ENCODE data around the gene NECTIN2. TPM values are rescaled to one million over a fixed set of nuclear protein-coding genes. Genes with fewer than 3 reads are reported as not detected.

NECTIN2 gene
- total and polyA plus RNA-seq, 4 donors: 49.4 to 77.5 (median 55.5) TPM

DNA sequence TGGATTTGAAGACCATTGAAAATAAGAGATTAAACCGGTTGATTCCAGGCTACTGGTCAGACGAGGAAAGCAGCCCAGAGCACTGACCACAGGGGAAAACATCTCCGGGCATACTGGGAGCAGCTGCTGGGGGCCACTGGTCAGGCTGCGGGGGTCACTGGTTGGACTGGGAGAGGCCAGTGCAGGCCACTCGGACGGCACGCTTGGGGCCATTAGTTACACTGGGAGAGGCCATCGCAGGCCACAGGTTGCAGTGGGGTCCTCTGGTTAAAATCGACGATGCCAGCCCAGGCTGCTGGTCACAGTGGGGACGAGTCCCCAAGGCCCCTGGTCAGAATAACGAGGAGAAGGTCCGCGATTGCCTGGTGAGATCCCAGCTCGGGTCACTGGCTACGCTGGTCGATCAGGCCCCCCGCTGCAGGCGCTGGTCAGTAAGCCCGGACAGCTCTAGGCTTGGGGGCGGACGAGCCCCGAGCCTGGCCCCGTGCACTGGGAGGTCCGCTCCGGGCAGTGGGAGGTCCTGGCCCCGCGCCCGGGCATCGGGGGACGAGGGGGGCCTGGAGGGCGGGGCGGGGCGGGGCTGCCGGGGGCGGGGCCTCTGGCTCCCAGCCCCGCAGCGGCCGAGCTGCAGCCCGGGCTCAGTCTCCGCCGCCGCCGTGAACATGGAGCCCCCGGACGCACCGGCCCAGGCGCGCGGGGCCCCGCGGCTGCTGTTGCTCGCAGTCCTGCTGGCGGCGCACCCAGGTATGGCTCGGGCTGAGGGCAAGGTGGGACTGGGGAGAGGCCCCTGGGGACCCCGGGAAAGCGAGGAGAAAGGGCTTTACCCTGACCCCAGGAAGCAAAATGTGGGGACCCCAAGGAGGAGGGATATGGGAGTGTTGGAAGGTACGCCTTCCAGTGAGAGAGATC is 37.4 kb upstream of the NECTIN2 start, which contains the start of gene BCAM:
BCAM (plus strand) TSS at position 641 of the 909 bp plus-strand sequence; CDS start at position 663, 22 bp downstream.
- Histone ChIP-seq H3K9ac (ENCODE audit: low read depth in 1 of 2, low read length in 2 of 2) (peak within 1 kb of the TSS in 1 of 2 donors; percentile 76), H3K4me1 (ENCODE audit: control insufficient read depth in 4 of 4, insufficient read depth in 4 of 4, low read length in 3 of 4) (peaks cover 11 to 27% (median 21%) of the 10 kb centered on the region in 4 donors), H3K36me3 (ENCODE audit: control insufficient read depth in 4 of 4, insufficient read depth in 3 of 4, low read depth in 1 of 4, low read length in 3 of 4) (peaks cover 0 to 2% (median 0%) of the 10 kb centered on the region in 4 donors), H3K27ac (ENCODE audit: low read depth in 1 of 2, low read length in 2 of 2) (peak within 1 kb of the TSS; percentile 65 to 80), H3K4me3 (ENCODE audit: low read depth in 1 of 3, low read length in 3 of 3) (peak within 1 kb of the TSS; percentile 45 to 69 (median 59)), H3K27me3 (ENCODE audit: control insufficient read depth in 4 of 4, insufficient read depth in 4 of 4, low read length in 3 of 4) (no peaks in the 10 kb centered on the region), H3K9me3 (ENCODE audit: control insufficient read depth in 4 of 4, low read length in 3 of 4) (no peaks in the 10 kb centered on the region)
- no peak for TF ChIP-seq HNF4A (conservative IDR thresholded peaks at IDR 0.05)
- no peak for TF ChIP-seq NR2F2 (IDR thresholded peaks at IDR 0.05)
- no peak for TF ChIP-seq JUND (IDR thresholded peaks at IDR 0.05)
- no peak for TF ChIP-seq RAD21 (IDR thresholded peaks at IDR 0.05)
- no peak for TF ChIP-seq GABPA (IDR thresholded peaks at IDR 0.05 in 1 of 2, conservative IDR thresholded peaks at IDR 0.05 in 1 of 2)
- TF ChIP-seq, protein P1, sequence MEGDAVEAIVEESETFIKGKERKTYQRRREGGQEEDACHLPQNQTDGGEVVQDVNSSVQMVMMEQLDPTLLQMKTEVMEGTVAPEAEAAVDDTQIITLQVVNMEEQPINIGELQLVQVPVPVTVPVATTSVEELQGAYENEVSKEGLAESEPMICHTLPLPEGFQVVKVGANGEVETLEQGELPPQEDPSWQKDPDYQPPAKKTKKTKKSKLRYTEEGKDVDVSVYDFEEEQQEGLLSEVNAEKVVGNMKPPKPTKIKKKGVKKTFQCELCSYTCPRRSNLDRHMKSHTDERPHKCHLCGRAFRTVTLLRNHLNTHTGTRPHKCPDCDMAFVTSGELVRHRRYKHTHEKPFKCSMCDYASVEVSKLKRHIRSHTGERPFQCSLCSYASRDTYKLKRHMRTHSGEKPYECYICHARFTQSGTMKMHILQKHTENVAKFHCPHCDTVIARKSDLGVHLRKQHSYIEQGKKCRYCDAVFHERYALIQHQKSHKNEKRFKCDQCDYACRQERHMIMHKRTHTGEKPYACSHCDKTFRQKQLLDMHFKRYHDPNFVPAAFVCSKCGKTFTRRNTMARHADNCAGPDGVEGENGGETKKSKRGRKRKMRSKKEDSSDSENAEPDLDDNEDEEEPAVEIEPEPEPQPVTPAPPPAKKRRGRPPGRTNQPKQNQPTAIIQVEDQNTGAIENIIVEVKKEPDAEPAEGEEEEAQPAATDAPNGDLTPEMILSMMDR (IDR thresholded peaks at IDR 0.05; ENCODE audit: low read depth, low read length, missing input control): no peak
- WGBS: 4% methylated on average over 59 of the region's 59 CpGs
- DNase-seq (ENCODE audit: low spot score): peak; percentile 79

DNA sequence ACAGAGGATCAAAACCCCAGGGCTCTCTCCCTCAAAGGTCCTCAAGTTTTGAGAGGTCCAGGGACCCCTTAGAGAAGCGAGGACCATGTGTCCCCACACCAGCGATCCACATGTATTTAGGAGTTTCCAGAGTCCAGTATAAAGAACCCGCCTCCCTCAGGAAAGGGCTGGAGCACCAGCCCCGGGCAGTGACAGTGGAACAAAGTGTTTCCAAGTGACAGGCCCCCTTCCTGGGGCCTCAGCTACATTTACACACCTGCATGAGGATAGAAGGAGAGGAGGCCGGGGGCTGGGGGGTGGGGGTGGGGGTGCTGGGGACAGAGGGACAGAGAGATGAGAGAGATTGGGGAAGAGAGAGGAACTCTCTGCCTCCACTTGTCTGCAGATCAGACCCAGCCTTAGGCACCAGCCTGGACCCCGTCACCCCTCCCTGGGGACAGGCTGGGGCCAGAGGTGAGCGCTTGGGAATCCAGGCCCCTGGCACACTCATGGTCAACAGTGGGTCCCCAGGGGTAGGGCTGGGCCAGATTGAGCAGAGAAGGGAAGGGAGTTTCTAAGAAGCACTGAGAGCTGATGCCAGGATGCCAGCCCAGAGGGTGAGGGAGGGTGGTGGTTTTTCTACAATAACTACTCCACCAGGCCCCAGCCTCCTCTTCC is 36.4 kb upstream of the NECTIN2 start:
- H3K9me3 ChIP-seq (ENCODE audit: control insufficient read depth in 4 of 4, low read length in 3 of 4): no peaks in the 10 kb centered on the region
- WGBS: 56% methylated on average over 7 of the region's 7 CpGs
- H3K27me3 ChIP-seq (ENCODE audit: control insufficient read depth in 4 of 4, insufficient read depth in 4 of 4, low read length in 3 of 4): no peaks in the 10 kb centered on the region
- no peak overlapping the region for H3K27ac ChIP-seq (ENCODE audit: low read depth in 1 of 2, low read length in 2 of 2)
- peak overlapping the region in 1 of 2 donors; percentile 76 for H3K9ac ChIP-seq (ENCODE audit: low read depth in 1 of 2, low read length in 2 of 2)
- H3K4me1 ChIP-seq (ENCODE audit: control insufficient read depth in 4 of 4, insufficient read depth in 4 of 4, low read length in 3 of 4): peaks cover 11 to 27% (median 21%) of the 10 kb centered on the region in 4 donors
- TF ChIP-seq SP1 (IDR thresholded peaks at IDR 0.05) (no peak), RAD21 (IDR thresholded peaks at IDR 0.05) (no peak), HNF4A (conservative IDR thresholded peaks at IDR 0.05) (no peak), EGR1 (IDR thresholded peaks at IDR 0.05; ENCODE audit: low read depth in 2 of 2) (no peak), JUND (IDR thresholded peaks at IDR 0.05) (no peak), RXRA (IDR thresholded peaks at IDR 0.05) (no peak)
- TF ChIP-seq, protein P2, sequence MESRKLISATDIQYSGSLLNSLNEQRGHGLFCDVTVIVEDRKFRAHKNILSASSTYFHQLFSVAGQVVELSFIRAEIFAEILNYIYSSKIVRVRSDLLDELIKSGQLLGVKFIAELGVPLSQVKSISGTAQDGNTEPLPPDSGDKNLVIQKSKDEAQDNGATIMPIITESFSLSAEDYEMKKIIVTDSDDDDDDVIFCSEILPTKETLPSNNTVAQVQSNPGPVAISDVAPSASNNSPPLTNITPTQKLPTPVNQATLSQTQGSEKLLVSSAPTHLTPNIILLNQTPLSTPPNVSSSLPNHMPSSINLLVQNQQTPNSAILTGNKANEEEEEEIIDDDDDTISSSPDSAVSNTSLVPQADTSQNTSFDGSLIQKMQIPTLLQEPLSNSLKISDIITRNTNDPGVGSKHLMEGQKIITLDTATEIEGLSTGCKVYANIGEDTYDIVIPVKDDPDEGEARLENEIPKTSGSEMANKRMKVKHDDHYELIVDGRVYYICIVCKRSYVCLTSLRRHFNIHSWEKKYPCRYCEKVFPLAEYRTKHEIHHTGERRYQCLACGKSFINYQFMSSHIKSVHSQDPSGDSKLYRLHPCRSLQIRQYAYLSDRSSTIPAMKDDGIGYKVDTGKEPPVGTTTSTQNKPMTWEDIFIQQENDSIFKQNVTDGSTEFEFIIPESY (IDR thresholded peaks at IDR 0.05): no peak
- TF ChIP-seq, protein P1 (IDR thresholded peaks at IDR 0.05; ENCODE audit: low read depth, low read length, missing input control): no peak
- TF ChIP-seq, protein P3, sequence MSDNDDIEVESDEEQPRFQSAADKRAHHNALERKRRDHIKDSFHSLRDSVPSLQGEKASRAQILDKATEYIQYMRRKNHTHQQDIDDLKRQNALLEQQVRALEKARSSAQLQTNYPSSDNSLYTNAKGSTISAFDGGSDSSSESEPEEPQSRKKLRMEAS (IDR thresholded peaks at IDR 0.05): no peak
- peak overlapping the region in 1 of 3 donors; percentile 59 for H3K4me3 ChIP-seq (ENCODE audit: low read depth in 1 of 3, low read length in 3 of 3)
- no peaks in the 10 kb centered on the region for H3K36me3 ChIP-seq (ENCODE audit: control insufficient read depth in 4 of 4, insufficient read depth in 3 of 4, low read depth in 1 of 4, low read length in 3 of 4)
- no peak for DNase-seq (ENCODE audit: low spot score)

Data from liver (tissue), 9 donors.